TTC549 (cell line): ENCODE results near the gene ERCC8.
"Not testable (repeated sequence)": the region's sequence is repeated elsewhere in the genome, so short reads cannot be mapped to it uniquely, and the experiment has no call there.

Experiments
- FAIRE-seq: peaks from 2 replicates; lab custom pipeline; 2012; peaks lifted over from hg19 to GRCh38; lab: Jason Lieb, UNC

Gene ERCC8

DNA sequence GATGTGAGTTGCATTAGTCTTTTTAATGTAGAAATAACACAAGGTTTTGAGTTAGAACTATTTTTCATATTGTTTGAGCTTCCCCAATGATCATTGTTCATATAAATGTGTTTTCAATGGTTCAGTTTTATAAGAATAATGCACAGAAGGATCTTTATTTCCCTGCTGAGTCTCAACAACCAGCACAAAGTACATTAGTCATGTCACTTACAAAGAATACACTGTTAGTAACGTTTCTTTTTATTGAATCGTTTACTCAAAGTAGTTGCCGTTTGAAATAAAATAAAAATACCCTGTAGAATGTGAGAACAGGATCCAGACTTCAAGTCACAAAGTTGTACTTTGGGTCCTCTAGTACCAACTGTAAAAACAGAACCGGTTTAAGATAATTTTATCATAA, 41.5 kb downstream of the ERCC8 start:
- no peak for FAIRE-seq

- FAIRE-seq = no peak
Measured at GRCh38 chr5:60896991-60897390, 47.9 kb downstream of the ERCC8 start.

DNA sequence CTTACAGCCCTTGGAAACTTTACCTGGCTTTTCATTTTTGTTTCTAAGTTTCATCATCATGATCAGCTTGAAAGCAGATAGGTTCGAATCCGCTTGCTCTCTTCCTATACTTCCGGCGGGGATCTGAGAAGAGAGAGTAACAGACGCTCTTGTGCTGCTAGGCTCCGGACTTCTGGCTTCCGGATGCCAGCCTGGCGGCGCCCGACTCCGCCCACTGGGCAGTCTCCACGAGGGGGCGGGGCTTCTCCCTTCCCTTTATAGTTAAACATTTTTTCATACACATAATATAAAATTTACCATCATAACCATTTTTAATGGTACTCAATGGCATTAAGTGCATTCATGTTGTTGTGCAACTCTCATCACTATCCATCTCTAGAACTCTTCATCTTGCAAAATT, 51.3 kb downstream of the ERCC8 start:
- FAIRE-seq = no peak

- no peak for FAIRE-seq
Measured at GRCh38 chr5:60891667-60892066, 53.2 kb downstream of the ERCC8 start.

DNA sequence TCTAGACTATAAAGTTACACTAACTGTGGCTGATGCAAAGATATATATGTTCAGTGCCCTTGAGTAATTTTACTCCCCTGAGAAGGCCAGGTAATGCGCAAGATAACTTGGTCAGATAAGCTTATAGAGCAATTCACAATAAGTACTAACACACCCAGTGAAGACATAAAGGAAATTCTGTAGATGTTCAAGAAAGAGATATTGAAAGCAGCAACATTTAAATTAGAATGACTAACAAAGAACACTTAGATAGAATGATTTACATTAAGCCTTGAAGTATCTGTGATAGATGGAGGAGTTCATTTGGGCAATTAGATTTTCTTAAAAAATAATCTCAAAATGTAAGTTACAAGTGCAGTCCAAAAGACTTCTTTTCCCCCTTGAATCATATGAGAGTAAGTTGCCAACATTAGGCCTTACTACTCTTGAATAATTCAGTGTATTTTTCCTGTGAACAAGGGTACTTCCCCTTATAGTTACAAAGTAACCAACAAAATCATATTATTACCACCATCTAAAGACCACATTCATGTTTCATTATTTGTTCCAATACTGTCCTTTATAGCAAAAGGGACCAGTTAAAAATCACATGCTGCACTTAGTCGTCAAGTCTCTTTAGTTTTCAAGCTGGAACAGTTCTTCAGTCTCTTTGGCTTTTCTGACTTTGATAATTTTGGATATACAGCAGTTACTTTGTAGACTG, 56.4 kb downstream of the ERCC8 start:
- FAIRE-seq = no peak

GRCh38 chr5:60887746-60888145, 57.1 kb downstream of the ERCC8 start:
- FAIRE-seq = no peak

GRCh38 chr5:60887096-60887495, 57.8 kb downstream of the ERCC8 start:
- FAIRE-seq = no peak

- FAIRE-seq = no peak
Measured at GRCh38 chr5:60886158-60886557, 58.7 kb downstream of the ERCC8 start.

GRCh38 chr5:60883229-60883628, 61.6 kb downstream of the ERCC8 start:
- no peak for FAIRE-seq

GRCh38 chr5:60872892-60873291, 72.0 kb downstream of the ERCC8 start:
- FAIRE-seq = no peak

- FAIRE-seq = no peak
Measured at GRCh38 chr5:60870857-60871256, 74.0 kb downstream of the ERCC8 start.

GRCh38 chr5:60860572-60860971, 84.3 kb downstream of the ERCC8 start:
- not testable (repeated sequence) for FAIRE-seq

DNA sequence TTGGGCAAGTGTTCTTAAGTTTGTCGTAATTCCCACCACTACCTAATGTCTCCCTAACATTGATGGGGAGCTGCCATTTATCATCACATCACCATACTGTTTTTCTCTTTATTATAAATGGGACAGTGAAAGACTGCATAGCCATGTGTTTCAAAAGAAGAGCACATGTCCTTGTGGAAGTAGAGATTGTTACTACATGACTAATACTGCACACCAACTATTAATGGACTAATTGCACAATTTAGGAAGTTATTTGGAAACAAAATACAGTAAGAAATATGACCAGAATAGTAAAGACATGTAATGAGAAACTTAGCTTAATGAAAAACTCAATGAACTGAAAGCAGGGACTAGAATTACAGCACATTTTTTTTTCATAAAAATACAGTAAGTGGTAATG, 88.8 kb downstream of the ERCC8 start:
- no peak for FAIRE-seq

DNA sequence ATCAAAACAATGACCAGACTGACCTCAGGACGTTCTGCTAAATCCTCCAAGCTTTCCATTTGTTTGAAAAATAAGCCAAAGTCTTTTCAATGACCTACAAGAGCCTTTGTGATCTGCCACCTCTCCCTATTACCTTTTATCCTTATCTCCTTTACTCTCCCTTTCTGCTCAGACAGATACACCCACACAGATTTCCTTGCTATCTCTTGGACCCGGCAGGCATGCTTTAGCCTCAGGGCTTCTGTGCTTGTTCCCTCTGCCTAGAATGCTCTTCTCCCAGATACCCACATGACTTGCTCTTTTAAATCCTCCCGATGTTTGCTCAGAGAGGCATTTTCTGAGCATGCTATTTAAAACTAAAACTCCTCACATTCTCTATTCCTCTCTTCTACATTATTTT, 91.9 kb downstream of the ERCC8 start:
- FAIRE-seq = no peak

- FAIRE-seq = no peak
Measured at GRCh38 chr5:60852317-60852716, 92.6 kb downstream of the ERCC8 start.

GRCh38 chr5:60851626-60852025, 93.2 kb downstream of the ERCC8 start:
- no peak for FAIRE-seq

DNA sequence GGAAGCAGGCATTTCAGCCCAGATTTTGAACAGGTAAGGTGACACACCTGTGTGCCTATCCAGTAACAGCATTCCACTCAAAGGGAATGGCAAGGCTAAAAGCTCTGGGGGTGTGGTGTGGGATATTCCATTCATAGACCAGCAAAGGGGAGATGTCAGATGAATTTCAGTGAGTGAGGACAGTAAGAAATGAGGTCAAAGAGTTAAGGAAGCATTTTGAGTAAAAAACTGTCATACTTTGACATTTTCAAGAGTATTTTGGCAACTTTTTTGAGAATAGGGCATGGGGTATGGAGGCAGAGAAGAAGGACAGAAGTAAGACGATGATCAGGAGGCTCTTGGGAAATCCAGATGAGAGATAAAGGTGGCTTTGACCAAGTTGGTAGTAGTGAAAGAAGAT, 98.6 kb downstream of the ERCC8 start:
- FAIRE-seq = no peak

DNA sequence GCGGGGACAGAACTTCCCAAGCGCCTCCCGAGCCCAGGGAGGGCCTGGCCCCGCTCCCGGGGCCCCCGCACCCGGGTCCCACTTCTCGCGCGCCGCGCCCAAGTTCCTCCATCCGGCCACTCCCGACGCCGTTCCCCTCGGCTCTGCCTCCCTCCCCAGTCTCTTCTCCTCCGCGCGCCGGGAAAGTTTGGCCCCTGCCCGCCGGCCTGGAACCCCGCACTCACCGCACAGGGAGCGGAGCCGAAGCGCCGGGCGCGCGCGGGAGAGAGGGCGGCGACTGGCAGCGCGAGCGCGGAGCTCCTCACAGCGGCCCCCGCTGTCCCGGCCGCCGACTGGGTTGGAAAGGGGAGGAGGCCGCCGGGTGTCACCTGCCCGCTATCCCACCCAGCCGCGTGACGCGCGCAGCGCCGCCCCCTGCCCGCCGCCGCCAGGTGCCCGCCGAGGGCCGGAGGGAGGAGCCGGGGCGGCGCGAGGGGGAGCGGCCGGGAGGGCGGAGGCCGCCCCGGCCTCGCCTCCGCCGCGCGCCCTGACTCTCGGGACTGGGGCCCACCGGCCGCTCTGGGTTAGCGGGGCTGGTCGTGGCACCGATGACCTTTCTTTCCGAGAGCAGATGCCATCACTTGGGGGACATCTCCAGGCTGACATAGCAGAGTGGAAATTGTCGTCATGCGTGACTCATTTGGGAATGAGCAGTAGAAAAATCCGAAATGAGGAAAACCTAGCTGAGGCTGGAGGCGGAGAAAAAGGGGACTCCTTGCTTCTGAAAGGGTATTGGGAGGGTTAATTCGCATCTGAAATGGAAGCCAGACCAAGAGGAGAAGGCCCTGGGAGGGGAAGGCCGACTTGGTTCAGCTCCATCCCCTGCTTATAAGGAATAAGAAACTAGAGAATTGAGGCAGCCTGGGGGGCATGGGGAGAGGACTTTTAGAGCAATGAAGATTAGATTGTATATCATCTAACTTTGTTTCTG, 100.6 kb downstream of the ERCC8 start, which contains the start of gene ELOVL7:
Gene ELOVL7, minus strand, starts transcription at position 334 of the 970 bp plus-strand sequence. CDS start 56,872 bp downstream, outside the sequence.
- no peak for FAIRE-seq

DNA sequence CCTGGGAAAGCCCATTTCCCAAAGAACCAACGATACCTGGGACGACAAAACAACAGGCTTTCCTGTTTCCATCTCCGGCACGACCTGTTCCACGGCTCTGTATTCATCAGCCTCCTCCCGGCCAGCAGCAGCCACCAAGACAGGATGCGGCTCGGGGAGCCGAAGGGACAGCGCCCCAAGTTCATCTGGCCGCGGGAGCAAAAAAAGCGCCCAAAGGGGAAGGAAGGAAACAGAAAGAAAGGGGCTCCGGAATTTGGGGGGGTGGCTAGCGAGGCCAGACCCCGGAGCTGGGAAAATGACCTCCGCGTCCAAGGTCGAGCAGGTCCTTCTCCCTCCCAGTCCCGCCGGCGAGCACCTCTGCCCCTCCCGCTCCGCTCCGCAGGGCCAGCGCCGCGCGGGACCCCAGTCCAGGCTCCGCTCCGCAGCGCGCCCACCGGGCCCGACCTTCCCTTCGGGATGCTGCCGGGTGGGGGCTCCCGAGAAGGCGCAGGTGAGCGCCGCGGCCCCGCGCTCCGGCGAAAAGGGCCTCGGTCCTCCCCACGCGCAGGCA, 101.4 kb downstream of the ERCC8 start:
- FAIRE-seq = no peak

GRCh38 chr5:60842871-60843385, 101.9 kb downstream of the ERCC8 start:
- no peak for FAIRE-seq

DNA sequence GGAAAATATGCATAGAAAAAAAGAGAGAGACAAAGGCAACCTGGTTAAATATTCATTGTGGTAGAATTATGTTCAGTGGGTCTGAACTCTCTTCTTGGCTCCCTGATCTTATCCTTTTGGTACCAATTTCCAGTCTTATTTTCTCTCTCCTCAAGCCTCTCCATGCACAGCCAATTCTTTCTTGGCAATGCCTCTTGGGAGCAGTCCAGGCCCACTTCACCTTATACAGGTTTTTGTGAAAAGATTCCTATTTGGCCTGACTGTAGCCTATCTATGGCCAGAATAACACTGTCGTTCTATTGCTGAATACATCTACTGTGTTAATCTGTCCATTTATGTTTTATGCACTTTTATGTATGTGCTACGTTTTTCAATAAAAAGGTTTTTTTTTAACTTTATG, 103.5 kb downstream of the ERCC8 start:
- FAIRE-seq = no peak

GRCh38 chr5:60836131-60836530, 108.7 kb downstream of the ERCC8 start:
- no peak for FAIRE-seq

DNA sequence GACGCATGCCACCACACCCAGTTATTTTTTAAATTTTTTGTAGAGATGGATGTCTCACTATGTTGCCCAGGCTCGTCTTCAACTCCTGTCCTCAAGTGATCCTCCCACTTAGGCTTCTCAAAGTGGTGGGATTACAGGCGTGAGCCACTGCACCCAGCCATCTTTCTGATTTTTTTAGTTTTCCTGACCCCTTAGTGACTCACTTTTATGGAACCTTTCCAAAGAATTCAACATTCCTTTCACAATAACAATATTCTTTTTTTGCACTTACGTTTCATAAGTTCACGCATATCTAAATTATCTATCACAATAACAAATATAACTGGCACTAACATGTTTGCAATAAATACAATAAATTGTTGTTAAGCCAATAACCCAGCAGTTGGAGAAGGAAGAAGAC, 109.3 kb downstream of the ERCC8 start:
- FAIRE-seq = no peak
